Measurements from ENCODE around the gene FBXO10. TPM values are rescaled to one million over a fixed set of nuclear protein-coding genes. Genes with fewer than 3 reads are reported as not detected.

FBXO10 gene
- total and polyA plus RNA-seq, 2 of the 8 experiments (the other 6 are each of a cell fraction or from before 2014, with no cell fraction given), result 13.1 to 13.9 TPM

GRCh38 chr9:37571282-37571681, 4.9 kb downstream of the FBXO10 start:
- Histone ChIP-seq H3K79me2 (ENCODE audit: control insufficient read depth in 1 of 2, insufficient read depth in 2 of 2, low read length in 2 of 2) (peaks cover 0 to 25% of the 10 kb centered on the region in 2 experiments; a peak in 2 of 4 replicates), H2AK5ac (ENCODE audit: low read depth, low read length) (no peak overlapping the region), H3K23ac (ENCODE audit: insufficient read length) (no peak overlapping the region), H3K27me3 (replicated peaks in 1 of 4; ENCODE audit: control insufficient read depth in 3 of 4, extremely low read depth in 1 of 4, insufficient read depth in 3 of 4, low read length in 3 of 4) (no peaks in the 10 kb centered on the region), H4K20me1 (replicated peaks in 1 of 2; ENCODE audit: control insufficient read depth in 1 of 2, insufficient read depth in 2 of 2, low read length in 2 of 2) (peaks cover 5 to 8% of the 10 kb centered on the region in 2 experiments), H3K36me3 (ENCODE audit: control insufficient read depth in 2 of 4, insufficient read depth in 4 of 4, low read length in 3 of 4) (0 out of 8 replicates have a peak, but pooled peaks cover 0 to 3% (median 0%) of the 10 kb centered on the region in 4 experiments), H2BK20ac (ENCODE audit: low read length) (no peak overlapping the region), H2AFZ (ENCODE audit: low read length) (no peak overlapping the region), H2BK15ac (ENCODE audit: low read length) (no peak overlapping the region), H3K9ac (replicated peaks in 1 of 4; ENCODE audit: extremely low read depth in 1 of 4, low read depth in 3 of 4, low read length in 3 of 4) (no peak overlapping the region), H4K8ac (ENCODE audit: extremely low read depth, insufficient read depth, low read length) (no peak overlapping the region), H2BK12ac (ENCODE audit: low read depth, low read length) (no peak overlapping the region), H3K14ac (ENCODE audit: insufficient read length) (no peak overlapping the region), H3K56ac (replicated peaks; ENCODE audit: insufficient read length, low read depth, low read length) (no peak overlapping the region), H3K79me1 (ENCODE audit: low read depth, low read length) (peaks cover 7% of the 10 kb centered on the region), H3K4me3 (ENCODE audit: extremely low read depth in 1 of 4, insufficient read depth in 2 of 4, low read depth in 3 of 4, low read length in 4 of 4) (no peak overlapping the region), H3K23me2 (ENCODE audit: low read depth, low read length) (peaks cover 6% of the 10 kb centered on the region), H3K4me1 (replicated peaks in 1 of 4; ENCODE audit: control insufficient read depth in 3 of 4, insufficient read depth in 4 of 4, low read length in 3 of 4) (peaks cover 8 to 27% (median 17%) of the 10 kb centered on the region in 4 experiments), H4K91ac (replicated peaks; ENCODE audit: insufficient read length, low read length) (no peak overlapping the region), H3K4ac (replicated peaks; ENCODE audit: insufficient read length, low read depth, low read length) (no peak overlapping the region), H3K9me3 (ENCODE audit: insufficient read depth in 2 of 2, low read depth in 1 of 2, low read length in 1 of 2) (no peaks in the 10 kb centered on the region), H2BK120ac (replicated peaks; ENCODE audit: low read depth, low read length) (no peak overlapping the region), H4K5ac (ENCODE audit: insufficient read length, low read depth, low read length) (no peak overlapping the region), H2BK5ac (ENCODE audit: low read depth, low read length) (no peak overlapping the region), H3K18ac (ENCODE audit: extremely low read depth, low read length) (no peak overlapping the region), H3K4me2 (ENCODE audit: insufficient read depth in 1 of 2, low read depth in 2 of 2, low read length in 2 of 2) (no peak overlapping the region), H3K27ac (ENCODE audit: low read depth, low read length) (no peak overlapping the region)
- no peak for FAIRE-seq
- no peak for DNase-seq (ENCODE audit: low read depth in 1 of 2, low spot score in 2 of 2)
- ChIA-PET POLR2A (ENCODE audit: partially characterized antibody) (no interaction called here), CTCF (ENCODE audit: partially characterized antibody) (interaction anchor here (1.1 kb wide), 1 partner anchor 15 kb away, joined by 3 read pairs; no protein-coding TSS in a partner anchor)
- TF ChIP-seq SRF (IDR thresholded peaks at IDR 0.05; ENCODE audit: low read depth, low read length), result no peak
- no peak for TF ChIP-seq RNF2 (IDR thresholded peaks at IDR 0.05; ENCODE audit: borderline replicate concordance, low read depth, low read length, missing control alignments, poor library complexity, severe bottlenecking)
- no peak for TF ChIP-seq RAD21 (IDR thresholded peaks at IDR 0.05 in 1 of 2, conservative IDR thresholded peaks at IDR 0.05 in 1 of 2; ENCODE audit: low read depth in 2 of 2, low read length in 2 of 2)
- no peak for TF ChIP-seq YY1 (IDR thresholded peaks at IDR 0.05; ENCODE audit: low read depth, low read length)
- TF ChIP-seq JUN (IDR thresholded peaks at IDR 0.05; ENCODE audit: low read depth, low read length), result no peak
- TF ChIP-seq KDM1A (IDR thresholded peaks at IDR 0.05; ENCODE audit: borderline replicate concordance, low read length), result no peak
- no peak for TF ChIP-seq RFX5 (IDR thresholded peaks at IDR 0.05; ENCODE audit: borderline replicate concordance, low read depth, low read length)
- TF ChIP-seq POU5F1 (IDR thresholded peaks at IDR 0.05; ENCODE audit: low read depth, low read length), result no peak
- no peak for TF ChIP-seq TCF12 (IDR thresholded peaks at IDR 0.05; ENCODE audit: low read depth, low read length)
- TF ChIP-seq NANOG (IDR thresholded peaks at IDR 0.05; ENCODE audit: insufficient read depth, low read depth, low read length, poor library complexity, severe bottlenecking), result no peak
- TF ChIP-seq SIN3A (conservative IDR thresholded peaks at IDR 0.05 in 1 of 2, IDR thresholded peaks at IDR 0.05 in 1 of 2; ENCODE audit: low read depth in 1 of 2, low read length in 2 of 2), result no peak
- no peak for TF ChIP-seq TAF7 (optimal IDR thresholded peaks at IDR 0.05; ENCODE audit: borderline replicate concordance, low read depth, low read length)
- TF ChIP-seq BCL11A (IDR thresholded peaks at IDR 0.05; ENCODE audit: low read depth in 2 of 2, low read length in 2 of 2), result no peak
- 77% methylated on average over 1 of the region's 1 CpG; no CpG with 5 or more reads in 1 of the 2 experiments for WGBS, 2 experiments (ENCODE audit: extremely low coverage in 1 of 2, insufficient coverage in 1 of 2, insufficient read length in 1 of 2, insufficient replicate concordance in 2 of 2, low coverage in 1 of 2, low lambda C conversion rate in 2 of 2, missing lambda C conversion rate in 1 of 2)
